Heart left ventricle (tissue), 16 donors: ENCODE data around the gene TSPAN11. TPM values are rescaled to one million over a fixed set of nuclear protein-coding genes. Genes with fewer than 3 reads are reported as not detected.

ENCODE experiments used
- ATAC-seq, 4 donors: fragments of 200-7000 bp; cut with Tn5 transposase; one replicate each; pipeline ENCODE4 v1.9.1; 2020 to 2022; ENCODE audit warnings: moderate library complexity in 4 of 4, mild to moderate bottlenecking in 3 of 4, moderate number of reproducible peaks in 1 of 4
- DNase-seq, 5 donors: peaks; one replicate each; pipeline ENCODE4 v3.0.0-alpha.2; 2020
- H3K27ac ChIP-seq, 12 donors: fragments of 200-600 bp; sonication (generic) in 4 of 12; one replicate each; pipeline versions ENCODE4 v1.5.0 to v1.8.0; 2016 to 2022; ENCODE audit warnings: mild to moderate bottlenecking in 2 of 12
- H3K27me3 ChIP-seq, 9 donors: fragments of 200-600 bp; sonication (generic) in 2 of 9; one replicate each; pipeline versions ENCODE4 v1.5.1 to v1.8.0; 2016 to 2022; ENCODE audit warnings: mild to moderate bottlenecking in 3 of 9
- H3K36me3 ChIP-seq, 9 donors: fragments of 200-600 bp; sonication (generic) in 2 of 9; one replicate each; pipeline versions ENCODE4 v1.5.0 to v1.8.0; 2018 to 2022; ENCODE audit warnings: mild to moderate bottlenecking in 2 of 9
- H3K4me1 ChIP-seq, 12 donors: fragments of 200-600 bp; sonication (generic) in 4 of 12; one replicate each; pipeline versions ENCODE4 v1.5.0 to v1.8.0; 2016 to 2022; ENCODE audit warnings: mild to moderate bottlenecking in 3 of 12
- H3K4me3 ChIP-seq, 12 donors: fragments of 200-600 bp; sonication (generic) in 4 of 12; one replicate each; pipeline versions ENCODE4 v1.5.0 to v1.8.0; 2017 to 2022; ENCODE audit warnings: mild to moderate bottlenecking in 9 of 12, moderate library complexity in 4 of 12
- H3K9me3 ChIP-seq, 12 donors: fragments of 200-600 bp; sonication (generic) in 4 of 12; one replicate each; pipeline versions ENCODE4 v1.5.0 to v1.8.0; 2016 to 2022; ENCODE audit warnings: mild to moderate bottlenecking in 1 of 12
- POLR2A ChIP-seq, 2 donors: fragments of 450-650 bp; IDR thresholded peaks; one replicate each; pipeline ENCODE4 v1.6.1; 2017; ENCODE audit warnings: antibody characterized with exemption in 2 of 2, mild to moderate bottlenecking in 2 of 2, moderate library complexity in 2 of 2
- WGBS, 4 donors: extraction: QIAGEN DNeasy Blood & Tissue Kit in 2 of 4; methylation state at CpG; one replicate each; pipeline versions ENCODE4 v1.1.5 to v1.1.7; 2013 to 2018; 5-methylcytosine and 5-hydroxymethylcytosine counted together
- intact Hi-C, 10 donors: fragments of 100-400 bp; cut with DNase I; formaldehyde crosslinking; loops; one replicate each; pipeline versions ENCODE4 v1.11.1 to v1.14.2; 2022
- long read RNA-seq, 3 donors: library from polyadenylated mRNA; unstranded; transcript quantifications; one replicate each; pipeline ENCODE4 v2.0.0, GENCODE V29; 2020 to 2021
- polyA plus RNA-seq, 2 donors: library from polyadenylated mRNA; stranded (reverse); fragments of 200-250 nt; gene quantifications; one replicate each; pipeline ENCODE4 v1.2.3, GENCODE V29; 2013
- total RNA-seq, 9 donors: library from RNA; depleted of rRNA in 2 of 9; stranded (reverse); fragments of >200 nt in 2 of 9; fragmentation: NEBNext Ultra II Directional in 3 of 9; extraction: Animal tissue kit (Norgen Biotek cat#: 25700) in 3 of 9; gene quantifications; one replicate each; pipeline versions ENCODE4 v1.1.0 to v1.2.4, GENCODE V29; 2016 to 2023
- TF ChIP-seq, protein P1 (sequence below), 12 donors: fragments of 200-600 bp; sonication (generic) in 4 of 12; IDR thresholded peaks; one replicate each; pipeline versions ENCODE4 v1.5.0 to v1.8.0; 2018 to 2022; ENCODE audit warnings: antibody characterized with exemption in 12 of 12, mild to moderate bottlenecking in 5 of 12
- donor health status: ischemic (EF 13 %, LVEDD 7.1; RV severe dilation, severe dysfunction).
- donor health status: healthy with polysubstance abuse.
- donor health status: DM: no; HTN: yes; CAD: no.
- donor health status: DM: no; HTN: no; CAD: no.
- donor health status: ischemic (EF 25% LVEDD 6.9; RV normal size, moderate dysfunction).
- donor health status: ischemic (EF 25% LVEDD 5.7; RV mildly dilated, moderate dysfunction).
- donor health status: healthy.
- donor health status: DM: yes; HTN: yes; CAD: no.
- donor health status: ischemic (EF 35%, LVEDD 5.7; RV mildly dilated, moderate dysfunction).
- donor health status: nonischemic (EF 11% LVEDD 7.7; RV severe dilation, severe dysfunction).
- donor health status: DM: yes; HTN: yes; CAD: no.
- donor health status: PGD.
- donor health status: ischemic (EF 29% LVEDD 5.4; RV normal size, mild dysfunction).
- donor health status: nonischemic (EF 23%, LVEDD 6.1; RV moderate dilation, normal function).

Gene TSPAN11
- total RNA-seq: 1 to 10 TPM in 8 of 9 donors, under 1 TPM in 1; 0.79 to 4.2 (median 2.0) TPM
- polyA plus RNA-seq: under 1 TPM; 0.49 to 0.61 TPM
- long read RNA-seq, donor 1, partial matches to known transcripts: 0 of 2 reads
- long read RNA-seq, donor 1, other reads (novel, unspliced or antisense): 2 of 2 reads
- long read RNA-seq, donor 2, partial matches to known transcripts: 0 of 1 reads
- long read RNA-seq, donor 2, other reads (novel, unspliced or antisense): 1 of 1 reads
- long read RNA-seq, donor 3, partial matches to known transcripts: 0 of 2 reads
- long read RNA-seq, donor 3, other reads (novel, unspliced or antisense): 1 of 2 reads

DNA sequence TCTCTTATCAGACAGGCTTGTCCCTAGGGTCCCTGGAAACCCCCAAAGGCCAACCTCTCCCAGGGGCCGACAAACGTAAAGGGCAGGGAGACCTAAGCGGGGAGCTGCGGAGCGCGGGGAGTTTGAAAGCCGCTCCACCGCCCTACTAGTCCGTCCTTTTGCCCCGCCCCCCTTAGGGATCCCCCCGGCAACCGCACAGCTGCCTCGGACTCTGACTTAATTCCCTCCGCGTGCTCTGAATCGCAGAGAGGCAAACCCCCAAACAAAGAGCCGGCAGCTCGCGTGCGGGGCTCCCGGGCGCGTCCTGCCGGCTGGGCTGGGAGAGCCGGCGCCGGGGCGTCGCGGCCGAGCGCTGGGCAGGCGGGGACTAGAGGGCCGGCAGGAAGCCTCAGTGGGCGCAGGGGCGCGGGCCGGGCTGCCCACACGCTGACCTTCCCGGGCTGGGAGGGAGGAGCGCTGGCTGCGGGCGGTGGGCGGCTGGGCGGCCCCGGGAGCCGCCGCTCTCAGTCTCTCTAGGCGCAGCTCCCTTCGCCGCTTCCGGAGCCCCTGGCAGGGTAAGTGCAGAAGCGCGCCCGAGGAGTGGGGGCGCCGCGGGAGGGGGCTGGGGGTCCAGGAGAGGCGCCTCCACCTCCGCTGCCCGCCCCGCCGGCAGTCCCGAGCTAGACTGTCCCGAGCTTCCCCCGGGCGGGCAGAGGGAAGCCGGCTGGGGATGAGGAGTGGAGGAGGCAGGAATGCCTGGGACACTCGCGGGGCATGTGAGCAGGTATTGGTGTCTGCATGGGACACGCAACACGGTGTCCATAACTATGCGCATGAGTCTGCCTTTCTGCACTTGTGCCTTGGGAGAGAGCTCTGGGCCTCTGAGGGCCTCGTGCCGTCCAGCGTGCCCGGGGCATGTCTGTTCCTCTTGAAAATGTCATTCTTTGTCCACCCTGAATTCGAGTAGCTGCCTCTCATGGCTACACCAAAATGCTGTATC, at the start of gene TSPAN11:
TSPAN11 (plus strand) TSS at position 506 of the 979 bp plus-strand sequence. CDS start 27,244 bp downstream, outside the sequence.
- WGBS, 4 donors: 7 to 17% (median 10%) methylated on average over 45 to 78 of the region's 78 CpGs
- ATAC-seq (peak in 3 of 4 donors; percentile 47 to 83 (median 68)), DNase-seq (peak in 3 of 5 donors; percentile 31 to 42 (median 33))
- no peak for TF ChIP-seq POLR2A (IDR thresholded peaks at IDR 0.05)
- TF ChIP-seq, protein P1, sequence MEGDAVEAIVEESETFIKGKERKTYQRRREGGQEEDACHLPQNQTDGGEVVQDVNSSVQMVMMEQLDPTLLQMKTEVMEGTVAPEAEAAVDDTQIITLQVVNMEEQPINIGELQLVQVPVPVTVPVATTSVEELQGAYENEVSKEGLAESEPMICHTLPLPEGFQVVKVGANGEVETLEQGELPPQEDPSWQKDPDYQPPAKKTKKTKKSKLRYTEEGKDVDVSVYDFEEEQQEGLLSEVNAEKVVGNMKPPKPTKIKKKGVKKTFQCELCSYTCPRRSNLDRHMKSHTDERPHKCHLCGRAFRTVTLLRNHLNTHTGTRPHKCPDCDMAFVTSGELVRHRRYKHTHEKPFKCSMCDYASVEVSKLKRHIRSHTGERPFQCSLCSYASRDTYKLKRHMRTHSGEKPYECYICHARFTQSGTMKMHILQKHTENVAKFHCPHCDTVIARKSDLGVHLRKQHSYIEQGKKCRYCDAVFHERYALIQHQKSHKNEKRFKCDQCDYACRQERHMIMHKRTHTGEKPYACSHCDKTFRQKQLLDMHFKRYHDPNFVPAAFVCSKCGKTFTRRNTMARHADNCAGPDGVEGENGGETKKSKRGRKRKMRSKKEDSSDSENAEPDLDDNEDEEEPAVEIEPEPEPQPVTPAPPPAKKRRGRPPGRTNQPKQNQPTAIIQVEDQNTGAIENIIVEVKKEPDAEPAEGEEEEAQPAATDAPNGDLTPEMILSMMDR (IDR thresholded peaks at IDR 0.05): peak in 1 of 12 donors; percentile 2
- intact Hi-C loops: no loop called here
- peak within 1 kb of the TSS; percentile 30 to 56 (median 46) for H3K4me3 ChIP-seq
- H3K27me3 ChIP-seq: peaks cover 0 to 29% (median 9%) of the 10 kb centered on the region in 9 donors
- H3K27ac ChIP-seq: peak within 1 kb of the TSS in 4 of 12 donors; percentile 22 to 44 (median 30)
- H3K9me3 ChIP-seq: no peaks in the 10 kb centered on the region
- peaks cover 0 to 20% (median 2%) of the 10 kb centered on the region in 12 donors for H3K4me1 ChIP-seq
- H3K36me3 ChIP-seq: no peaks in the 10 kb centered on the region

DNA sequence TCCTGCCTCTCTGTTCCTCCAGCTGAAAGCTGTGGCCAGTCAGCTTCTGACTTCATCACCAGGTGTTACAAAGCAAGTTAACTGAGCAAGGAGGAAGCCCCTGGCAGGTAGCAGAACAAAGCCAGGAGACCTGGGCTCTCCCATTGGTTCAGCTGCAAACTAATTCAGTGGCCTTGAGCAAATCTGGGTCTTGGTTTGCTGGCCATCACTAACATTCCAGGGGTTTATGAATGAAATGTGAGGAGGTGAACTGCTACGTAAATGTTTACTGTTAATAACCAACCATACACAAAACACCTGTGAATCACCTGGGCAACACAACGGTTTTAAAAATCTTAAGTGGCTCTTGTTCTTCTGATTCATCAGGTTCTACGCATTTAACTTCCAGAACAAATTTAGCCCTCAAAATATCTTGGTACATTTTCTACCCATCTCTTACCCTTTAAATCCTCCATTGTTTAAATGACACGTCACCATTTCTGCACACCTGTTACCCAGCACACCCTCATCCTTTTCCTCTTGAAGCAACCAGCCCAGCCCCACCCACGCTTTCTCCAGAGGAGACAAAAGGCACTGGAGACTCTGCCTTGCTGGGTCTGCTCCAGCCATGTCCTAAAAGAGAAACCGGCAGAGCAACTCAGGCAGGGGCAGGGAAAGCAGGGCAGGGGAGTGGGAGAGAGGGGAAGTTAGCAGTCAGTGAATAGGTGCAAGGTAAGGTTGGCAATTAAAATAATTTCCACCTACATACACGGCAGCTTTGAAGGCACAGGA, 49.3 kb upstream of the TSPAN11 start:
- Histone ChIP-seq H3K9me3 (no peaks in the 10 kb centered on the region), H3K27ac (no peak overlapping the region), H3K4me3 (no peak overlapping the region), H3K27me3 (peaks cover 0 to 8% (median 0%) of the 10 kb centered on the region in 9 donors), H3K4me1 (peaks cover 0 to 14% (median 0%) of the 10 kb centered on the region in 12 donors), H3K36me3 (no peaks in the 10 kb centered on the region)
- no peak for DNase-seq
- TF ChIP-seq POLR2A (IDR thresholded peaks at IDR 0.05): no peak
- TF ChIP-seq, protein P1 (IDR thresholded peaks at IDR 0.05): no peak
- ATAC-seq: no peak
- WGBS, 4 donors: 78 to 86% (median 83%) methylated on average over 7 of the region's 7 CpGs
- intact Hi-C loops: no loop called here

DNA sequence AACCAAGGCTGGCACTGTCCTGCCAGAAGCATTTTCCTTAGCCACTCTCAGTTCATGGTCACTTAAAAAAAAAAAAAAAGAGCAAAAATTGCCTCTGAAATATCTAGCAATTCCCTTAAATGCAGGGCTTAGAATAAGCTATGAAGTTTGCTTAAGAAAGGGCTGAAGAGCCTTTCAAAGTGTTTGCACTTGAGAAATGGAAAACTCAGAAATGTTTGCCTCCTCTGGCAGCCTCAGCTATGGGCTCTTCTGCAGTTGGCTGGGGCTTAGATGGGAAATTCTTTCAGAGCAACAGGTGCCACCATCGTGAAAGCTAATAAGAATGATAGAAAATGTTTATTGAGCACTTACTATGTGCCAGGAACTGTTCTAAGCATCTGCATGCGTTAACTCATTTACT, 48.5 kb upstream of the TSPAN11 start:
- no peaks in the 10 kb centered on the region for H3K9me3 ChIP-seq
- intact Hi-C loops: no loop called here
- H3K27ac ChIP-seq: no peak overlapping the region
- H3K4me1 ChIP-seq: peaks cover 0 to 14% (median 0%) of the 10 kb centered on the region in 12 donors
- H3K36me3 ChIP-seq: no peaks in the 10 kb centered on the region
- no peak for TF ChIP-seq POLR2A (IDR thresholded peaks at IDR 0.05)
- TF ChIP-seq, protein P1 (IDR thresholded peaks at IDR 0.05): no peak
- DNase-seq: no peak
- no peak for ATAC-seq
- 65 to 95% (median 81%) methylated on average over 2 of the region's 2 CpGs for WGBS, 4 donors
- H3K4me3 ChIP-seq: no peak overlapping the region
- peaks cover 0 to 5% (median 0%) of the 10 kb centered on the region in 9 donors for H3K27me3 ChIP-seq
